GM12878 (cell line): ENCODE results near the gene B4GALT3.

Experiments
- CHD2 ChIP-seq: IDR thresholded peaks from 2 replicates; pipeline ENCODE4 v1.6.1; 2011; ENCODE audit warnings: low read depth, low read length, improper control_type of control experiment, borderline replicate concordance
- DPF2 ChIP-seq: fragments of 450-650 bp; IDR thresholded peaks from 2 replicates; pipeline ENCODE4 v1.6.1; 2017; ENCODE audit warnings: mild to moderate bottlenecking
- EP300 ChIP-seq, 2 experiments: fragments of 150-350 bp in 1 of 2; IDR thresholded peaks; 2 replicates each; pipeline ENCODE4 v1.6.1; 2011 to 2012; ENCODE audit warnings: low read depth in 2 of 2, low read length in 2 of 2, borderline replicate concordance in 1 of 2, improper control_type of control experiment in 1 of 2, inconsistent platforms in 1 of 2; ENCODE audit not compliant: control insufficient read depth in 1 of 2
- FOS ChIP-seq: IDR thresholded peaks from 3 replicates; pipeline ENCODE4 v1.6.1; 2011; ENCODE audit warnings: borderline replicate concordance; ENCODE audit not compliant: insufficient read length; ENCODE audit errors: extremely low read depth
- GATAD2B ChIP-seq: fragments of 450-650 bp; conservative IDR thresholded peaks from 2 replicates; pipeline ENCODE4 v1.6.1; 2017; ENCODE audit warnings: low read depth, mild to moderate bottlenecking, moderate library complexity
- POLR2A ChIP-seq: IDR thresholded peaks from 2 replicates; pipeline ENCODE4 v1.6.1; 2011; ENCODE audit warnings: low read depth, mild to moderate bottlenecking, low read length
- POLR2AphosphoS5 ChIP-seq: IDR thresholded peaks from 2 replicates; pipeline ENCODE4 v1.6.1; 2011; ENCODE audit warnings: mild to moderate bottlenecking, low read length, inconsistent platforms
- SIN3A ChIP-seq: IDR thresholded peaks from 2 replicates; pipeline ENCODE4 v1.6.1; 2012; ENCODE audit warnings: low read depth, low read length, improper control_type of control experiment
- SIX5 ChIP-seq: IDR thresholded peaks from 2 replicates; pipeline ENCODE4 v1.6.1; 2011; ENCODE audit warnings: mild to moderate bottlenecking, low read depth, low read length, moderate library complexity; ENCODE audit not compliant: severe bottlenecking
- SRF ChIP-seq, 2 experiments: IDR thresholded peaks; 2 replicates each; pipeline ENCODE4 v1.6.1; 2011; ENCODE audit warnings: low read depth in 2 of 2, low read length in 2 of 2, mild to moderate bottlenecking in 1 of 2, moderate library complexity in 1 of 2
- YY1 ChIP-seq: IDR thresholded peaks from 2 replicates; pipeline ENCODE4 v1.6.1; 2011; ENCODE audit warnings: low read depth, mild to moderate bottlenecking, low read length
- ZNF207 ChIP-seq: fragments of 450-650 bp; IDR thresholded peaks from 2 replicates; pipeline ENCODE4 v1.6.1; 2014; ENCODE audit warnings: antibody characterized with exemption, mild to moderate bottlenecking, borderline replicate concordance
- TF ChIP-seq, protein P1 (sequence below), 3 experiments: IDR thresholded peaks in 2 of 3; conservative IDR thresholded peaks in 1 of 3; 2 replicates each; pipeline ENCODE4 v1.5.1; 2011; ENCODE audit warnings: low read depth in 3 of 3, low read length in 3 of 3, mild to moderate bottlenecking in 3 of 3, control low read depth in 2 of 3, moderate library complexity in 2 of 3, inconsistent platforms in 1 of 3, mixed read lengths in 1 of 3; ENCODE audit not compliant: control insufficient read depth in 2 of 3, insufficient read depth in 1 of 3; ENCODE audit errors: extremely low read depth in 1 of 3

- TF ChIP-seq GATAD2B (no peak), POLR2A (no peak), SRF (IDR thresholded peaks at IDR 0.05; ENCODE audit: low read depth in 2 of 2, low read length in 2 of 2) (no peak), EP300 (IDR thresholded peaks at IDR 0.05; ENCODE audit: borderline replicate concordance in 1 of 2, control insufficient read depth in 1 of 2, low read depth in 2 of 2, low read length in 2 of 2) (no peak), POLR2AphosphoS5 (no peak), DPF2 (no peak), SIX5 (no peak), SIN3A (no peak), ZNF207 (no peak), CHD2 (no peak), YY1 (no peak), FOS (no peak)
- TF ChIP-seq, protein P1, sequence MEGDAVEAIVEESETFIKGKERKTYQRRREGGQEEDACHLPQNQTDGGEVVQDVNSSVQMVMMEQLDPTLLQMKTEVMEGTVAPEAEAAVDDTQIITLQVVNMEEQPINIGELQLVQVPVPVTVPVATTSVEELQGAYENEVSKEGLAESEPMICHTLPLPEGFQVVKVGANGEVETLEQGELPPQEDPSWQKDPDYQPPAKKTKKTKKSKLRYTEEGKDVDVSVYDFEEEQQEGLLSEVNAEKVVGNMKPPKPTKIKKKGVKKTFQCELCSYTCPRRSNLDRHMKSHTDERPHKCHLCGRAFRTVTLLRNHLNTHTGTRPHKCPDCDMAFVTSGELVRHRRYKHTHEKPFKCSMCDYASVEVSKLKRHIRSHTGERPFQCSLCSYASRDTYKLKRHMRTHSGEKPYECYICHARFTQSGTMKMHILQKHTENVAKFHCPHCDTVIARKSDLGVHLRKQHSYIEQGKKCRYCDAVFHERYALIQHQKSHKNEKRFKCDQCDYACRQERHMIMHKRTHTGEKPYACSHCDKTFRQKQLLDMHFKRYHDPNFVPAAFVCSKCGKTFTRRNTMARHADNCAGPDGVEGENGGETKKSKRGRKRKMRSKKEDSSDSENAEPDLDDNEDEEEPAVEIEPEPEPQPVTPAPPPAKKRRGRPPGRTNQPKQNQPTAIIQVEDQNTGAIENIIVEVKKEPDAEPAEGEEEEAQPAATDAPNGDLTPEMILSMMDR (IDR thresholded peaks at IDR 0.05 in 2 of 3, conservative IDR thresholded peaks at IDR 0.05 in 1 of 3; ENCODE audit: control insufficient read depth in 2 of 3, extremely low read depth in 1 of 3, insufficient read depth in 1 of 3, low read depth in 3 of 3, low read length in 3 of 3), result no peak
Observed at GRCh38 chr1:161128591-161129420, 48.5 kb downstream of the B4GALT3 start.
